CD4-positive, alpha-beta T cell treated with Interleukin-4 for 4 hours (primary cell): ENCODE results near the gene KCNG2.

Source experiments
- DNase-seq: peaks from one replicate; pipeline ENCODE4 v3.0.0-alpha.2; 2020

The KCNG2 gene

GRCh38 chr18:79786304-79786703 lies 11.4 kb upstream of the KCNG2 start:
- DNase-seq, result no peak

- DNase-seq, result no peak
Observed at GRCh38 chr18:79786786-79787526, 10.8 kb upstream of the KCNG2 start.

- no peak for DNase-seq
Observed at GRCh38 chr18:79787527-79787864, 10.2 kb upstream of the KCNG2 start.

GRCh38 chr18:79787865-79788733 lies 9.6 kb upstream of the KCNG2 start:
- no peak for DNase-seq

- no peak for DNase-seq
Observed at GRCh38 chr18:79788734-79789085, 9.0 kb upstream of the KCNG2 start.

- no peak for DNase-seq
Observed at GRCh38 chr18:79789091-79789891, 8.4 kb upstream of the KCNG2 start.

GRCh38 chr18:79789901-79790890 lies 7.5 kb upstream of the KCNG2 start:
- DNase-seq, result no peak

- DNase-seq, result no peak
Observed at GRCh38 chr18:79790996-79791972, 6.5 kb upstream of the KCNG2 start.

- DNase-seq, result no peak
Observed at GRCh38 chr18:79792096-79792987, 5.4 kb upstream of the KCNG2 start.

- no peak for DNase-seq
Observed at GRCh38 chr18:79792988-79793355, 4.8 kb upstream of the KCNG2 start.

GRCh38 chr18:79794846-79795245 lies 2.9 kb upstream of the KCNG2 start:
- no peak for DNase-seq

GRCh38 chr18:79795446-79795845 lies 2.3 kb upstream of the KCNG2 start:
- no peak for DNase-seq

GRCh38 chr18:79796016-79796415 lies 1.7 kb upstream of the KCNG2 start:
- no peak for DNase-seq

- no peak for DNase-seq
Observed at GRCh38 chr18:79796531-79797405, 970 bp upstream of the KCNG2 start.

- no peak for DNase-seq
Observed at GRCh38 chr18:79798346-79798998, 734 bp downstream of the KCNG2 start.

GRCh38 chr18:79798999-79799370 lies 1.2 kb downstream of the KCNG2 start:
- no peak for DNase-seq

- no peak for DNase-seq
Observed at GRCh38 chr18:79799619-79800370, 2.1 kb downstream of the KCNG2 start.
